Activated naive CD8-positive, alpha-beta T cell treated with anti-CD3 and anti-CD28 coated beads, Interleukin-2, amount 10 ng/mL, durations not matched to agents 7 days and 5 days (primary cell): ENCODE measurements around the gene RAB37. TPM values are rescaled to one million over a fixed set of nuclear protein-coding genes. Genes with fewer than 3 reads are reported as not detected.

Source experiments
- ATAC-seq: fragments of 150-1000 bp; cut with Tn5 transposase; one replicate; pipeline ENCODE4 v1.10.0; 2021; ENCODE audit warnings: low read depth, moderate library complexity
- POLR2A ChIA-PET: fragments of 350-600 bp; sonication (Branson Sonifier 250); formaldehyde crosslinking; loops from one replicate; lab custom pipeline; 2021; ENCODE audit warnings: antibody characterized with exemption; lab: Charles Lee
- DNase-seq: peaks from one replicate; pipeline ENCODE4 v3.0.0; 2021
- H3K27ac Mint-ChIP-seq: one replicate; pipeline ENCODE4 v1.8.0; 2022; ENCODE audit warnings: mild to moderate bottlenecking, mixed read lengths
- H3K27me3 Mint-ChIP-seq: one replicate; pipeline ENCODE4 v1.8.0; 2022; ENCODE audit warnings: mild to moderate bottlenecking, moderate library complexity, mixed read lengths
- H3K36me3 Mint-ChIP-seq: one replicate; pipeline ENCODE4 v1.8.0; 2021; ENCODE audit warnings: mild to moderate bottlenecking, mixed read lengths
- H3K4me1 Mint-ChIP-seq: one replicate; pipeline ENCODE4 v1.8.0; 2021; ENCODE audit warnings: mixed read lengths
- H3K4me3 Mint-ChIP-seq: one replicate; pipeline ENCODE4 v1.8.0; 2022; ENCODE audit warnings: mild to moderate bottlenecking, moderate library complexity, mixed read lengths
- H3K9me3 Mint-ChIP-seq: one replicate; pipeline ENCODE4 v1.8.0; 2021; ENCODE audit warnings: mixed read lengths
- total RNA-seq, 2 experiments: library from RNA; stranded (reverse); gene quantifications; one replicate each; pipeline ENCODE4 v1.2.3, GENCODE V29; 2021

RAB37 gene
- total RNA-seq, 2 experiments from 2014 or later = 24.7 to 27.5 TPM

GRCh38 chr17:74732042-74732867, 4.8 kb upstream of the RAB37 start:
- peaks cover 1% of the 10 kb centered on the region for H3K9me3 Mint-ChIP-seq

DNA sequence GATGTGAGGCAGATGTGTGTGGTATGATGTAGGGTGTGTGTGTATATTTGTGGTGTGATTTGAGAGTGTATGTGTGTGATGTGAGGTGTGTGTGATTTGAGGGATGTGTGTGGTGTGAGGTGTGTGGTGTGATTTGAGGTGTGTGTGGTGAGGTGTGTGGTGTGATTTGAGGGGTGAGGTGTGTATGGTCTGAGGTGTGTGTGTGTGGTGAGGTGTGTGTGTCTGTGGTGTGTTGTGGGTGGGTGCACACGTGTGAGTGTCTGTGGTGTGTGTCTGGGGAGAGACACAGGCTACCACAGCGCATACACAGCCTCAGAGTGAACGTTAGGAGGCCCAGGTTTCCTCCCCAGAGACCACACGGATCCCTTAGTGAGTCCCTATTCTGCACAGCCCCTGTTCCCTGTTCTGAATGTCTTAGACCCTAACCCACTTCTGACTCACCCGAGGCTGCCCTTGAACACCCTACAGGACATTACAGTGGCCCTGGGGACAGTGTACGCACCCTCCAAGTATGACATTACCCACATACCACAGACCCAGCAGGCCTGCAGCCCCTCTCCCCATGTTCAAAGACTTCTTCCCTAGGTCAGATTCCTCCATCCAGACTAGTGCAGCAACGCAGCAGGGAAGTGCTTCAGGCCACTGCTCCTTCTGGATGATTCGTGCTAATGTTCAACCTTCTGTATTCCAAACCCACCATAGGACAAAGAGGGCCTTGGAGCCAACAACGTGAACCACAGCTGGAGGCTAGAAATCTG, 3.5 kb upstream of the RAB37 start:
- ATAC-seq = no peak
- no peak overlapping the region for H3K4me3 Mint-ChIP-seq
- POLR2A ChIA-PET = no interaction called here
- H3K4me1 Mint-ChIP-seq = peaks cover 33% of the 10 kb centered on the region
- no peak for DNase-seq
- peaks cover 20% of the 10 kb centered on the region for H3K27me3 Mint-ChIP-seq
- H3K27ac Mint-ChIP-seq = no peak overlapping the region
- peaks cover 1% of the 10 kb centered on the region for H3K9me3 Mint-ChIP-seq
- H3K36me3 Mint-ChIP-seq = no peaks in the 10 kb centered on the region

More at GRCh38 chr17:74732042-74732867, 4.8 kb upstream of the RAB37 start:
- POLR2A ChIA-PET = no interaction called here
- H3K27ac Mint-ChIP-seq = no peak overlapping the region
- H3K27me3 Mint-ChIP-seq = peaks cover 20% of the 10 kb centered on the region
- DNase-seq (no peak), ATAC-seq (no peak)
- no peak overlapping the region for H3K4me3 Mint-ChIP-seq
- H3K36me3 Mint-ChIP-seq = no peaks in the 10 kb centered on the region
- peaks cover 26% of the 10 kb centered on the region for H3K4me1 Mint-ChIP-seq

DNA sequence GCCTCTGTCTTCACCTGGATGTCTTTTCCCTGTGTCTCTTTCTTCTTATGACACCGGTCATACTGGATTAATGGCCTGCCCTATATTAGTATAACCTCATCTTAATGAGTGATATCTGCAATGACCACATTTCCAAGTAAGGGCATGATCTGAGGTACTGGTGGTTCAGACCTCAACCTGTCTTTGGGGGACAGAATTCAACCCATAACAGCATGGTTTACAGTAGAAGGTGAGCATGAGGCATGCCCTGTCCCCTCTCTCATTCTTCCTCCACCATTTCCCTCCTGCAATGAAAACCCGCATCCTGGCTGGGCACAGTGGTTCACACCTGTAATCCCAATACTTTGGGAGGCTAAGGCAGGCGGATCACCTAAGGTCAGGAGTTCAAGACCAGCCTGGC, 2.8 kb upstream of the RAB37 start:
- H3K27ac Mint-ChIP-seq = no peak overlapping the region
- no peak for DNase-seq
- no peaks in the 10 kb centered on the region for H3K36me3 Mint-ChIP-seq
- peaks cover 1% of the 10 kb centered on the region for H3K9me3 Mint-ChIP-seq
- H3K4me1 Mint-ChIP-seq = peaks cover 40% of the 10 kb centered on the region
- no peak overlapping the region for H3K4me3 Mint-ChIP-seq
- no peak for ATAC-seq
- POLR2A ChIA-PET = no interaction called here
- peaks cover 20% of the 10 kb centered on the region for H3K27me3 Mint-ChIP-seq

DNA sequence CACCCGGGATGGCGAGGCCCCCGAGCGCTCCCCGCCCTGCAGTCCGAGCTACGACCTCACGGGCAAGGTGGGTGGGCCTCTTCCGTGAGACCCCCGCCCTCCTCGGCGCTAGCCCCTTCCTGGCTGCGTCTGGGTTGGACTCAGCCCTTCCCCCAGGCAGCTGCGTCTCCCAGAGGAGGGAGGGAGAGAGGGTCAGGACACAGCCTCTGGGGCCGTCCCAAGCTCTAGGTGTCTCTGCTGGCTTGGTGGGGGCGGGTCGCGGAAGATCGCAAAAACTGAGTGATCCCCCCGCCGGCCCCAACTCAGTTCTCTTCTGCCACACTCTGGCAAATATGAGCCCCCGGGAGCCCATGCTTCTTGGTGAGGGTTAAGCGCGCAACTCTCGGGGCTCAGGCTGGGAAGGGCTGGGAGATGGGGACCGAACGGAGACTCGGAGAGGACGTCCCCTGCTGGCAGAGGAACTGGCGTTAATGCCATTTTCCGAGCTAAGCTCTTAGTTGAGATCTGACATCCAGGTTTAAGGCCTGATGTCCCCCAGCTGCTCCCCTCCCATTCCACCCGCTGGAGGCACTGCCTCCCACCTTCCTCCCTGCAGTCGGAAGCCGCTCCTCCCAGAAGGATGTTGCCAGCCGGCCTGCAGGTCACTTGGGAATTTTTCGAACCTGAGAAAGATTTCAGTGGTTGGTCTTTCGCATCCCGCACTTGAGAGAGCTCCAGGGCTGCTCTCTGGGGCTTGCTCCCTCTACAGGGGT, 419 bp downstream of the RAB37 start:
- peak overlapping the region; percentile 88 for H3K27ac Mint-ChIP-seq
- H3K4me3 Mint-ChIP-seq = peak overlapping the region; percentile 87
- ATAC-seq = no peak
- H3K36me3 Mint-ChIP-seq = no peaks in the 10 kb centered on the region
- H3K9me3 Mint-ChIP-seq = peaks cover 1% of the 10 kb centered on the region
- POLR2A ChIA-PET = interaction anchor here (0.6 to 4.3 kb wide), 11 partner anchors 10 to 268 kb away, joined by 3 to 50 read pairs (median 4); partner anchors contain the start of gene NAT9
- DNase-seq = peak; percentile 63
- peaks cover 48% of the 10 kb centered on the region for H3K4me1 Mint-ChIP-seq
- H3K27me3 Mint-ChIP-seq = peaks cover 18% of the 10 kb centered on the region

GRCh38 chr17:74738051-74738996, 1.3 kb downstream of the RAB37 start:
- POLR2A ChIA-PET = interaction anchor here (0.5 to 4.3 kb wide), 15 partner anchors 9 to 1755 kb away, joined by 3 to 50 read pairs (median 4); partner anchors contain the start of genes FDXR and NAT9

DNA sequence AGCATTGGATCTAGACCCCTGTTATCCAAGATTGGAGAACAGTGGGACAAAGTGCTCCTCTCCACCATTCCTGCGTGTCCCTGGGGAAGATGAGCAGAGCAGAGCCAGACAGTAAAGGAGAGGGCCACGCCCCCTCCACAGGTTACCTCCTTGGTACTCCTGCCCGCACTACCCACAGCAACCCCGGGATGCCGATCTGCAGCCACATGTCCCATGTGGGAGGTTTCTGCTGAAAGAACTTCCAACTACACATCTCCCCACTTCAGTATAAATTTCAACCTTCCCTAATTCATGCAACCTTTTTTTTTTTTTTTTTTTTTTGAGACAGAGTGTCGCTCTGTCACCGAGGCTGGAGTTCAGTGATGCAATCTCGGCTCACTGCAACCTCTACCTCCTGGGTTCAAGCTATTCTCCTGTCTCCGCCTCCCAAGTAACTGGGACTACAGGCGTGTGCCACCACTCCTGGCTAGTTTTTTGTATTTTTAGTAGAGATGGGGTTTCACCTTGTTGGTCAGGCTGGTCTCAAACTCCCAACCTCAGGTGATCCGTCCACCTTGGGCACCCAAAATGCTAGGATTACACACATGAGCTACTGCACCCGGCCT, 2.3 kb downstream of the RAB37 start:
- Mint-ChIP-seq H3K9me3 (no peaks in the 10 kb centered on the region), H3K4me1 (peaks cover 66% of the 10 kb centered on the region), H3K36me3 (peaks cover 9% of the 10 kb centered on the region), H3K27ac (peak overlapping the region; percentile 88), H3K27me3 (peaks cover 13% of the 10 kb centered on the region), H3K4me3 (peak overlapping the region; percentile 87)
- DNase-seq (peak; percentile 48), ATAC-seq (no peak)
- POLR2A ChIA-PET = interaction anchor here (0.7 to 4.3 kb wide), 7 partner anchors 11 to 173 kb away, joined by 4 to 50 read pairs (median 4); partner anchors contain the start of gene NAT9

More at GRCh38 chr17:74738051-74738996, 1.3 kb downstream of the RAB37 start:
- H3K27me3 Mint-ChIP-seq = peaks cover 18% of the 10 kb centered on the region
- H3K27ac Mint-ChIP-seq = peak overlapping the region; percentile 88
- H3K9me3 Mint-ChIP-seq = peaks cover 1% of the 10 kb centered on the region
- DNase-seq (peak; percentile 83), ATAC-seq (peak; percentile 80)
- peaks cover 56% of the 10 kb centered on the region for H3K4me1 Mint-ChIP-seq
- peak overlapping the region; percentile 87 for H3K4me3 Mint-ChIP-seq
- H3K36me3 Mint-ChIP-seq = peaks cover 3% of the 10 kb centered on the region

- Mint-ChIP-seq H3K27me3 (peaks cover 7% of the 10 kb centered on the region), H3K9me3 (no peaks in the 10 kb centered on the region), H3K4me3 (peak overlapping the region; percentile 12), H3K4me1 (peaks cover 67% of the 10 kb centered on the region), H3K36me3 (peaks cover 9% of the 10 kb centered on the region), H3K27ac (peak overlapping the region; percentile 94)
- ATAC-seq = no peak
- POLR2A ChIA-PET = interaction anchor here (4.3 kb wide), 1 partner anchor 10 kb away, joined by 50 read pairs; no protein-coding TSS in a partner anchor
- DNase-seq = no peak
These were observed 3.1 kb downstream of the RAB37 start for GRCh38 chr17:74740173-74740572.

DNA sequence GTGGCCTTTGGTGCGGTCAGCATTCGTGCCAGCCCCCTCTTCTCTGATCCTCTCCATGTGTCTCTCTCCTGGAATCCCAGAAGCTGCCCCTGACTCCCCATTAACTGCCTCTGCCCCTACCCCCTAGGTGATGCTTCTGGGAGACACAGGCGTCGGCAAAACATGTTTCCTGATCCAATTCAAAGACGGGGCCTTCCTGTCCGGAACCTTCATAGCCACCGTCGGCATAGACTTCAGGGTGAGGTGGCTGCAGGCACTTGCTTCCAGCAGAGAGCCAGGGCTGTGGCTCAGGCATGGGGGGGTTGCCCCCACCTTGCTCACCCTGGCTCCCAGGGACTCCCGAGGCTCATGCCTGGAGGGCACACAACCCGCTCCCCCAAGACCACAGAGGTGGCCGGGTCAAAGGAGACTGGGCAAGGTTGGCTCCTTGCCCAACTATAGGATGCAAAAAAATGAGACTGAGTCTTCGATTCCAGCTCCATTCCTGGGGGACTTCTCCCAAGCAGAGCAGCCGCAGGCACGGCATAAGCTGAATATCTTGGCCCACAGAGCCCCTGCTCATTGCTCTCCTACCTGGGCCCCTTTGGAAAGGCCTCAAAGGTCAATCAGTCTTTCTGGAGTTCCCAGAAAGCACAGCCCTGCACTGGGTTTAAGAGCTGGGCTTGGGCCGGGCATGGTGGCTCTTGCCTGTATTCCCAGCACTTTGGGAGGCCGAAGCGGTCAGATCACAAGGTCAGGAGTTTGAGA, 3.8 kb downstream of the RAB37 start:
- H3K4me1 Mint-ChIP-seq = peaks cover 66% of the 10 kb centered on the region
- no peaks in the 10 kb centered on the region for H3K9me3 Mint-ChIP-seq
- DNase-seq = no peak
- peaks cover 6% of the 10 kb centered on the region for H3K27me3 Mint-ChIP-seq
- peak overlapping the region; percentile 77 for H3K4me3 Mint-ChIP-seq
- H3K27ac Mint-ChIP-seq = peak overlapping the region; percentile 94
- POLR2A ChIA-PET = interaction anchor here (0.6 to 2.5 kb wide), 7 partner anchors 10 to 273 kb away, joined by 3 to 24 read pairs (median 4); partner anchors contain the start of gene NAT9
- ATAC-seq = no peak
- H3K36me3 Mint-ChIP-seq = peaks cover 9% of the 10 kb centered on the region

DNA sequence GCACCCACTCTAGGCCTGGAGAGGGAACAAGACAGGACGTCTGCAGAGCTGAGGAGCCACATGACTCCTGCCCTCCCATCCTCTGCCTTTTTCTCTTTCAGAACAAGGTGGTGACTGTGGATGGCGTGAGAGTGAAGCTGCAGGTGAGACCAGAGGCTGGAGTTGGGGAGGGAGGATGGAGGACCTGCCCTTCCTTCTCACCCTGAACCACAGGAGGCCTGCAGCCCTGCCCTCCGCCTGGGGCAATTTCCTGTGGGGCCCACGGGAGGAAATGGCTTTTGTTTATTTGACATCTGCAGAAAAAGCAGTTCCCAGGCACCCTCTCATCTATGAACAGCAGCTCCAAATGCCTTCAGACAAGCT, 5.1 kb downstream of the RAB37 start:
- Mint-ChIP-seq H3K9me3 (no peaks in the 10 kb centered on the region), H3K36me3 (peaks cover 9% of the 10 kb centered on the region), H3K4me3 (peak overlapping the region; percentile 77), H3K4me1 (peaks cover 70% of the 10 kb centered on the region), H3K27me3 (no peaks in the 10 kb centered on the region), H3K27ac (peak overlapping the region; percentile 94)
- POLR2A ChIA-PET = interaction anchor here (0.6 to 2.5 kb wide), 12 partner anchors 8 to 131 kb away, joined by 3 to 24 read pairs (median 6); partner anchors contain the start of genes FDXR and NAT9
- peak; percentile 73 for DNase-seq
- ATAC-seq = peak; percentile 46

DNA sequence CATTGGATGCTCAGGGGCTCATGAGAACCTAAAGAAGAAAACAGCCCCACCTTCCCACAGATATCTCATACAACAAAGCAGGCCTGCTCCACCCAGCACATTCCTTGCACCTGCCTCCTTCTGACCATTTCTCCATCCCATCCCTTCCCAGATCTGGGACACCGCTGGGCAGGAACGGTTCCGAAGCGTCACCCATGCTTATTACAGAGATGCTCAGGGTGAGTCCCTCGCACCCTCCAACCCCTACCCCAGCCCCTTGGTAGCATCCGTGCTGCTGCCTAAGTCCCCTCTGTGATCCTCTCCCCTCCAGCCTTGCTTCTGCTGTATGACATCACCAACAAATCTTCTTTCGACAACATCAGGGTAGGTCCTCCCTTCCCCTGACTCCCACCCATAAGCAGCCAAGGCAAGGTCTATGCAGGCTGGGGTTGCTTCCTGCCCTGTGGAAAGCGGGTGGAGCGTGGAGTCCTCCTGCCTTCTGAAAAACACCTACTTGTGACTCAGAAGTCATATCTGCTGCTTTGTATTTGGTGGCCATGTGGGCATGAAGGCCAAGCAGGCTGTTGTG, 6.0 kb downstream of the RAB37 start:
- Mint-ChIP-seq H3K36me3 (peaks cover 9% of the 10 kb centered on the region), H3K27me3 (no peaks in the 10 kb centered on the region), H3K9me3 (no peaks in the 10 kb centered on the region), H3K4me1 (peaks cover 72% of the 10 kb centered on the region), H3K4me3 (peak overlapping the region; percentile 77), H3K27ac (peak overlapping the region; percentile 94)
- ATAC-seq (no peak), DNase-seq (no peak)
- POLR2A ChIA-PET = interaction anchor here (1.0 to 2.5 kb wide), 10 partner anchors 8 to 130 kb away, joined by 4 to 24 read pairs (median 6); partner anchors contain the start of genes FDXR and NAT9

- H3K36me3 Mint-ChIP-seq = peaks cover 9% of the 10 kb centered on the region
- POLR2A ChIA-PET = interaction anchor here (0.8 kb wide), 1 partner anchor 12 kb away, joined by 3 read pairs; no protein-coding TSS in a partner anchor
- H3K4me1 Mint-ChIP-seq = peaks cover 69% of the 10 kb centered on the region
- H3K27ac Mint-ChIP-seq = peak overlapping the region; percentile 94
- no peaks in the 10 kb centered on the region for H3K9me3 Mint-ChIP-seq
- ATAC-seq = no peak
- peak overlapping the region; percentile 23 for H3K4me3 Mint-ChIP-seq
- no peaks in the 10 kb centered on the region for H3K27me3 Mint-ChIP-seq
- no peak for DNase-seq
These were observed 6.7 kb downstream of the RAB37 start for GRCh38 chr17:74743755-74744154.
